ENCODE data around the gene CAMK2B. TPM values are rescaled to one million over a fixed set of nuclear protein-coding genes. Genes with fewer than 3 reads are reported as not detected.

CAMK2B gene
- total RNA-seq, 4 donors from 2014 or later = 7.0 to 19.3 (median 18.5) TPM

- Histone ChIP-seq H3K4me3 (replicated peaks in 1 of 3) (no peak overlapping the region), H3K4me1 (peaks cover 23 to 34% of the 10 kb centered on the region in 2 donors), H3K9me3 (no peaks in the 10 kb centered on the region), H3K36me3 (no peaks in the 10 kb centered on the region), H3K27me3 (no peaks in the 10 kb centered on the region), H3K27ac (peak overlapping the region; percentile 78 to 89 (median 85))
- intact Hi-C loops (cut with DNase I) = no loop called here
- 86 to 88% methylated on average over 12 to 16 of the region's 17 CpGs for WGBS, 2 donors
- TF ChIP-seq POLR2A (IDR thresholded peaks at IDR 0.05) (no peak), CTCF (IDR thresholded peaks at IDR 0.05) (no peak)
- no peak for DNase-seq
Observed at GRCh38 chr7:44323381-44324203, 1.8 kb downstream of the CAMK2B start.

- TF ChIP-seq POLR2A (IDR thresholded peaks at IDR 0.05) (peak in 1 of 2 donors; percentile 51), CTCF (IDR thresholded peaks at IDR 0.05) (no peak)
- peak; percentile 95 to 97 for DNase-seq
- peaks cover 23 to 34% of the 10 kb centered on the region in 2 donors for H3K4me1 ChIP-seq
- no peaks in the 10 kb centered on the region for H3K36me3 ChIP-seq
- WGBS, 2 donors = 50 to 76% methylated on average over 14 to 17 of the region's 17 CpGs
- peak overlapping the region; percentile 78 to 89 (median 85) for H3K27ac ChIP-seq
- H3K9me3 ChIP-seq = no peaks in the 10 kb centered on the region
- intact Hi-C loops (cut with DNase I) = no loop called here
- no peak overlapping the region for H3K4me3 ChIP-seq (replicated peaks in 1 of 3)
- no peaks in the 10 kb centered on the region for H3K27me3 ChIP-seq
Observed at GRCh38 chr7:44322631-44323363, 2.6 kb downstream of the CAMK2B start.

- Histone ChIP-seq H3K27me3 (no peaks in the 10 kb centered on the region), H3K36me3 (no peaks in the 10 kb centered on the region), H3K4me1 (peaks cover 23 to 34% of the 10 kb centered on the region in 2 donors), H3K27ac (peak overlapping the region in 1 of 3 donors; percentile 78), H3K9me3 (no peaks in the 10 kb centered on the region), H3K4me3 (replicated peaks in 1 of 3) (no peak overlapping the region)
- 86 to 92% methylated on average over 17 to 18 of the region's 18 CpGs for WGBS, 2 donors
- DNase-seq = no peak
- intact Hi-C loops (cut with DNase I) = no loop called here
- no peak for TF ChIP-seq CTCF (IDR thresholded peaks at IDR 0.05)
- TF ChIP-seq POLR2A (IDR thresholded peaks at IDR 0.05) = no peak
Observed at GRCh38 chr7:44321796-44322195, 3.6 kb downstream of the CAMK2B start.

GRCh38 chr7:44320794-44321371, 4.5 kb downstream of the CAMK2B start:
- WGBS, 2 donors = 70 to 71% methylated on average over 15 of the region's 15 CpGs
- no peak overlapping the region for H3K4me3 ChIP-seq (replicated peaks in 1 of 3)
- H3K9me3 ChIP-seq = no peaks in the 10 kb centered on the region
- TF ChIP-seq CTCF (IDR thresholded peaks at IDR 0.05) = no peak
- no peak for TF ChIP-seq POLR2A (IDR thresholded peaks at IDR 0.05)
- H3K36me3 ChIP-seq = no peaks in the 10 kb centered on the region
- peaks cover 23 to 29% of the 10 kb centered on the region in 2 donors for H3K4me1 ChIP-seq
- DNase-seq = peak in 1 of 2 donors; percentile 17
- H3K27ac ChIP-seq = peak overlapping the region in 1 of 3 donors; percentile 15
- H3K27me3 ChIP-seq = no peaks in the 10 kb centered on the region
- intact Hi-C loops (cut with DNase I) = no loop called here

Measured in thyroid gland (tissue), 4 donors.